ENCODE data around the gene CASP10. TPM values are rescaled to one million over a fixed set of nuclear protein-coding genes. Genes with fewer than 3 reads are reported as not detected.
A peak's percentile ranks its signal among the peaks of the same experiment; 100 is the strongest.
"Not testable (repeated sequence)": the region's sequence is repeated elsewhere in the genome, so short reads cannot be mapped to it uniquely, and the experiment has no call there.

Gene CASP10
- total RNA-seq = 5.2 and 5.6 TPM in 2 replicates

DNA sequence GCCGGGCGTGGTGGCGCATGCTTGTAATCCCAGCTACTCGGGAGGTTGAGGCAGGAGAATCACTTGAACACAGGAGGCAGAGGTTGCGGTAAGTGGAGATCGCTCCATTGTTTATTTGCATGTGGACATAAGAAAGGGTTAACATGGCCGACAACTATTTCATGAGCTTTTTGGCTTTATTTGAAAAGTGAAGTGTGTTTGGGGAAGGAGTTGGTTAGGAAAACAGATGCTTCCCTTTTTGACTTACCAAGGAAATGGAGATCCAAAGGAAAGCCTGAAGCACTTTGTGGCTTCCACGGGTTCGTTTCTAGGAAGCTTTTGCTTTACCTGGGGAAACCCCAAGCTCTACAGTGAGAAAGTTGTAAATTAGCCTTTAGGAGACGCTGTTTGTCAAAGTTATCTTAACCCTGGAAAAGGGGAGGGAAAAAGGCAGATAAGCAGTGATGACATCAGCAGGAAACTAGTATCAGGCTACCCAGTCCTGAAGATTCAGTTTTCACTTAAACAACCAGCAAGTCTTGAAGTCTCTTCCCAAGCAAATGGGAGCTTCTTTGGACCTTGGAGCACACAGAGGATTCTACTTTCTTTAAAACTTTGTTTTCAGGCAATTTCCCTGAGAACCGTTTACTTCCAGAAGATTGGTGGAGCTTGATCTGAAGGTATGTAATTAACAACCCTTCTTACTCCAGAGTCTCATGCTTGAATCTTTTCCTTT, at the start of gene CASP10:
TSS of gene CASP10 (plus strand) at position 492 of the 715 bp plus-strand sequence. CDS start 2,637 bp downstream, outside the sequence.
- TF ChIP-seq, protein P1, sequence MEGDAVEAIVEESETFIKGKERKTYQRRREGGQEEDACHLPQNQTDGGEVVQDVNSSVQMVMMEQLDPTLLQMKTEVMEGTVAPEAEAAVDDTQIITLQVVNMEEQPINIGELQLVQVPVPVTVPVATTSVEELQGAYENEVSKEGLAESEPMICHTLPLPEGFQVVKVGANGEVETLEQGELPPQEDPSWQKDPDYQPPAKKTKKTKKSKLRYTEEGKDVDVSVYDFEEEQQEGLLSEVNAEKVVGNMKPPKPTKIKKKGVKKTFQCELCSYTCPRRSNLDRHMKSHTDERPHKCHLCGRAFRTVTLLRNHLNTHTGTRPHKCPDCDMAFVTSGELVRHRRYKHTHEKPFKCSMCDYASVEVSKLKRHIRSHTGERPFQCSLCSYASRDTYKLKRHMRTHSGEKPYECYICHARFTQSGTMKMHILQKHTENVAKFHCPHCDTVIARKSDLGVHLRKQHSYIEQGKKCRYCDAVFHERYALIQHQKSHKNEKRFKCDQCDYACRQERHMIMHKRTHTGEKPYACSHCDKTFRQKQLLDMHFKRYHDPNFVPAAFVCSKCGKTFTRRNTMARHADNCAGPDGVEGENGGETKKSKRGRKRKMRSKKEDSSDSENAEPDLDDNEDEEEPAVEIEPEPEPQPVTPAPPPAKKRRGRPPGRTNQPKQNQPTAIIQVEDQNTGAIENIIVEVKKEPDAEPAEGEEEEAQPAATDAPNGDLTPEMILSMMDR (IDR thresholded peaks at IDR 0.05; ENCODE audit: insufficient read depth, low read depth, low read length) = peak; percentile 40
- H3K4me3 ChIP-seq (ENCODE audit: low read depth, low read length) = peak within 1 kb of the TSS; percentile 47
- peak; percentile 79 for DNase-seq (ENCODE audit: low read depth)

- TF ChIP-seq, protein P1 (IDR thresholded peaks at IDR 0.05; ENCODE audit: insufficient read depth, low read depth, low read length) = no peak
- no peak overlapping the region for H3K4me3 ChIP-seq (ENCODE audit: low read depth, low read length)
- DNase-seq (ENCODE audit: low read depth) = peak; percentile 55
Measured at GRCh38 chr2:201135386-201135785, 47.6 kb upstream of the CASP10 start.

- no peak overlapping the region for H3K4me3 ChIP-seq (ENCODE audit: low read depth, low read length)
- DNase-seq (ENCODE audit: low read depth) = no peak
- TF ChIP-seq, protein P1 (IDR thresholded peaks at IDR 0.05; ENCODE audit: insufficient read depth, low read depth, low read length) = no peak
Measured at GRCh38 chr2:201136889-201137321, 46.0 kb upstream of the CASP10 start.

GRCh38 chr2:201137505-201138400, 45.2 kb upstream of the CASP10 start:
- TF ChIP-seq, protein P1 (IDR thresholded peaks at IDR 0.05; ENCODE audit: insufficient read depth, low read depth, low read length) = no peak
- no peak overlapping the region for H3K4me3 ChIP-seq (ENCODE audit: low read depth, low read length)
- DNase-seq (ENCODE audit: low read depth) = no peak

GRCh38 chr2:201138401-201138970, 44.5 kb upstream of the CASP10 start:
- DNase-seq (ENCODE audit: low read depth) = no peak
- no peak overlapping the region for H3K4me3 ChIP-seq (ENCODE audit: low read depth, low read length)
- TF ChIP-seq, protein P1 (IDR thresholded peaks at IDR 0.05; ENCODE audit: insufficient read depth, low read depth, low read length) = no peak

DNA sequence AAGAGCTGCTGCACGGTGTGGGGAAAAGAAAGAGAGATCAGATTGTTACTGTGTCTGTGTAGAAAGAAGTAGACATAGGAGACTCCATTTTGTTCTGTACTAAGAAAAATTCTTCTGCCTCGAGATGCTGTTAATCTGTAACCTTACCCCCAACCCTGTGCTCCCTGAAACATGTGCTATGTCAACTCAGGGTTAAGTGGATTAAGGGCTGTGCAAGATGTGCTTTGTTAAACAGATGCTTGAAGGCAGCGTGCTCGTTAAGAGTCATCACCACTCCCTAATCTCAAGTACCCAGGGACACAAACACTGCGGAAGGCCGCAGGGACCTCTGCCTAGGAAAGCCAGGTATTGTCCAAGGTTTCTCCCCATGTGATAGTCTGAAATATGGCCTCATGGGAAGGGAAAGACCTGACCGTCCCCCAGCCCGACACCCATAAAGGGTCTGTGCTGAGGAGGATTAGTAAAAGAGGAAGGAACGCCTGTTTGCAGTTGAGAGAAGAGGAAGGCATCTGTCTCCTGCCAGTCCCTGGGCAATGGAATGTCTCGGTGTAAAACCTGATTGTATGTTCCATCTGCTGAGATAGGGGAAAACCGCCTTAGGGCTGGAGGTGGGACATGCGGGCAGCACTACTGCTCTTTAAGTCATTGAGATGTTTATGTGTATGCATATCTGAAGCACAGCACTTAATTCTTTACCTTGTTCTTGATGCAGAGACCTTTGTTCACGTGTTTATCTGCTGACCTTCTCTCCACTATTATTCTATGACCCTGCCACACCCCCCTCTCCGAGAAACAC, 43.8 kb upstream of the CASP10 start:
- H3K4me3 ChIP-seq (ENCODE audit: low read depth, low read length); DNase-seq (ENCODE audit: low read depth): not testable (repeated sequence)
